ENCODE data around the gene FAM149A. TPM values are rescaled to one million over a fixed set of nuclear protein-coding genes. Genes with fewer than 3 reads are reported as not detected.

Gene FAM149A
- total RNA-seq, 6 experiments from 2014 or later: not detected

GRCh38 chr4:186201535-186202230 lies 97.2 kb downstream of the FAM149A start:
- no peaks in the 10 kb centered on the region for H3K4me1 Mint-ChIP-seq (ENCODE audit: low read depth)
- no peaks in the 10 kb centered on the region for H3K9me3 Mint-ChIP-seq
- no peaks in the 10 kb centered on the region for H3K36me3 Mint-ChIP-seq (ENCODE audit: low read depth)
- DNase-seq: peak; percentile 41
- no peaks in the 10 kb centered on the region; the same call in 1 of the 2 replicates for H3K27me3 Mint-ChIP-seq (ENCODE audit: insufficient read depth)
- no peak overlapping the region for H3K27ac Mint-ChIP-seq
- TF ChIP-seq CTCF (IDR thresholded peaks at IDR 0.05): peak; percentile 75
- H3K4me3 Mint-ChIP-seq: no peak overlapping the region

- no peaks in the 10 kb centered on the region; the same call in 1 of the 2 replicates for H3K27me3 Mint-ChIP-seq (ENCODE audit: insufficient read depth)
- no peak overlapping the region for H3K27ac Mint-ChIP-seq
- no peaks in the 10 kb centered on the region for H3K36me3 Mint-ChIP-seq (ENCODE audit: low read depth)
- H3K9me3 Mint-ChIP-seq: no peaks in the 10 kb centered on the region
- H3K4me1 Mint-ChIP-seq (ENCODE audit: low read depth): no peaks in the 10 kb centered on the region
- TF ChIP-seq CTCF (IDR thresholded peaks at IDR 0.05): no peak
- no peak for DNase-seq
- no peak overlapping the region for H3K4me3 Mint-ChIP-seq
These were observed 98.1 kb downstream of the FAM149A start for GRCh38 chr4:186202490-186203140.

- DNase-seq: no peak
- Mint-ChIP-seq H3K4me3 (no peak overlapping the region; the same call in 1 of the 2 replicates), H3K9me3 (no peaks in the 10 kb centered on the region), H3K27me3 (ENCODE audit: insufficient read depth) (no peaks in the 10 kb centered on the region; the same call in 1 of the 2 replicates), H3K36me3 (ENCODE audit: low read depth) (no peaks in the 10 kb centered on the region), H3K4me1 (ENCODE audit: low read depth) (no peaks in the 10 kb centered on the region), H3K27ac (no peak overlapping the region)
- TF ChIP-seq CTCF (IDR thresholded peaks at IDR 0.05): no peak
These were observed 98.9 kb downstream of the FAM149A start for GRCh38 chr4:186203406-186203805.

GRCh38 chr4:186204103-186204559 lies 99.6 kb downstream of the FAM149A start:
- Mint-ChIP-seq H3K27me3 (ENCODE audit: insufficient read depth) (no peaks in the 10 kb centered on the region; the same call in 1 of the 2 replicates), H3K9me3 (no peaks in the 10 kb centered on the region; the same call in 1 of the 2 replicates), H3K36me3 (ENCODE audit: low read depth) (peaks cover 7% of the 10 kb centered on the region), H3K4me1 (ENCODE audit: low read depth) (no peaks in the 10 kb centered on the region), H3K4me3 (peak overlapping the region; percentile 47; the same call in 1 of the 2 replicates), H3K27ac (no peak overlapping the region)
- no peak for DNase-seq
- no peak for TF ChIP-seq CTCF (IDR thresholded peaks at IDR 0.05)

GRCh38 chr4:186204686-186205085 lies 100.2 kb downstream of the FAM149A start:
- Mint-ChIP-seq H3K4me1 (ENCODE audit: low read depth) (no peaks in the 10 kb centered on the region), H3K27me3 (ENCODE audit: insufficient read depth) (no peaks in the 10 kb centered on the region; the same call in 1 of the 2 replicates), H3K27ac (no peak overlapping the region), H3K36me3 (ENCODE audit: low read depth) (peaks cover 7% of the 10 kb centered on the region), H3K9me3 (peaks cover 4% of the 10 kb centered on the region; the same call in 1 of the 2 replicates), H3K4me3 (peak overlapping the region; percentile 47; the same call in 1 of the 2 replicates)
- DNase-seq: no peak
- no peak for TF ChIP-seq CTCF (IDR thresholded peaks at IDR 0.05)
